Measurements from ENCODE around the gene BIN1.

DNA sequence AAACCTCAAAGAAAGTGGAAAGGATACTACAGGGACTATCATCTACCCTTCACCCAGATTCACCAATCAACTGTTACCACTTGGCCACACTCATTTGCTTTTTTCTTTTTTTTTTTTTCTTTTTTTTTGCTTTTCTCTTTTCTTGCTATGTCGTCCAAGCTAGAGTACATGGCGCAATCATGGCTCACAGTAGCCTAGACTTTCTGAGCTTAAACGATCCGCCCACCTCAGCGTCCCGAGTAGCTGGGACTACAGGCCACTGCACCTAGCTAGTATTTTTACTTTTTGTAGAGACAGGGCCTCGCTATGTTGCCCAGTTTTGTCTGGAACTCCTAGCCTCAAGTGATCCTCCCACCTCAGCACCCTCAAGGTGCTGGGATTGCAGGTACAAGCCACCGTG, 24.0 kb downstream of the BIN1 start:
- no peak for TF ChIP-seq CTCF (IDR thresholded peaks at IDR 0.05)
- TF ChIP-seq POLR2A (IDR thresholded peaks at IDR 0.05): no peak
